GM18519 (cell line): Measurements from ENCODE around the gene DBNDD1.
"Not testable (repeated sequence)": the region's sequence is repeated elsewhere in the genome, so short reads cannot be mapped to it uniquely, and the experiment has no call there.

Experiments
- ATAC-seq: cut with Tn5 transposase; IDR thresholded peaks from one replicate; pipeline ENCODE4 v1.9.1; 2021; ENCODE audit warnings: mild to moderate bottlenecking, moderate library complexity; ENCODE audit not compliant: unreplicated experiment, low FRiP score

Gene DBNDD1

GRCh38 chr16:90012991-90013745 is 6.1 kb downstream of the DBNDD1 start:
- no peak for ATAC-seq

DNA sequence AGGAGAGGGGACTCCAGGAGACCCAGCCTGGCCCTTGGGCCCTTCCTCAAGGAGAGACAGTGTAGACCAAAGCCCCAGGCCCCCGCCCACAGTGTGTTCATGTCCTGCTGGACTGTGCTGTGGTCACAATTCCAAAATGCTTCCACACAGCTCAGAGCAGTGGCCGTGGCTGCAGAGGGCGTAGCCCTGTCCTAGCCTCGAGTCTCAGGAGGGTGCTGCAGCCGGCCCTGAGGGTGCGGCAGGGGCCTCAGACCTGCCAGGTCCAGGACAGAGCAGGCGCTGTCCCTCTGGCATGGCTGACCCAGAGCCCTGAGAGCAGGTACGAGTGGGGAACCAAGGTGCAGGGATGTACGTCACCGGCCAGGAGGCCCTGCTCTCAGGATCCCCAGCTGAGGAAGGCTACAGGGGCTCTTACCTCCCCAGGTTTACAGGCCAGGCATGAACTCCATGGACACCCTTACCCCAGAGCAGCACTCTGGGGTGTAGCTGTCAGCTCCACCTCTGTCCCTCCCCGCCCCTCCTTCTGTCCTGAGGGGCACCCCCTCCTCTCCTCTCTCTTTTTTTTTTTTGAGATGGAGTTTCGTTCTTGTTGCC is 7.3 kb downstream of the DBNDD1 start:
- no peak for ATAC-seq

- ATAC-seq = no peak
Measured at GRCh38 chr16:90011508-90011819, 7.8 kb downstream of the DBNDD1 start.

DNA sequence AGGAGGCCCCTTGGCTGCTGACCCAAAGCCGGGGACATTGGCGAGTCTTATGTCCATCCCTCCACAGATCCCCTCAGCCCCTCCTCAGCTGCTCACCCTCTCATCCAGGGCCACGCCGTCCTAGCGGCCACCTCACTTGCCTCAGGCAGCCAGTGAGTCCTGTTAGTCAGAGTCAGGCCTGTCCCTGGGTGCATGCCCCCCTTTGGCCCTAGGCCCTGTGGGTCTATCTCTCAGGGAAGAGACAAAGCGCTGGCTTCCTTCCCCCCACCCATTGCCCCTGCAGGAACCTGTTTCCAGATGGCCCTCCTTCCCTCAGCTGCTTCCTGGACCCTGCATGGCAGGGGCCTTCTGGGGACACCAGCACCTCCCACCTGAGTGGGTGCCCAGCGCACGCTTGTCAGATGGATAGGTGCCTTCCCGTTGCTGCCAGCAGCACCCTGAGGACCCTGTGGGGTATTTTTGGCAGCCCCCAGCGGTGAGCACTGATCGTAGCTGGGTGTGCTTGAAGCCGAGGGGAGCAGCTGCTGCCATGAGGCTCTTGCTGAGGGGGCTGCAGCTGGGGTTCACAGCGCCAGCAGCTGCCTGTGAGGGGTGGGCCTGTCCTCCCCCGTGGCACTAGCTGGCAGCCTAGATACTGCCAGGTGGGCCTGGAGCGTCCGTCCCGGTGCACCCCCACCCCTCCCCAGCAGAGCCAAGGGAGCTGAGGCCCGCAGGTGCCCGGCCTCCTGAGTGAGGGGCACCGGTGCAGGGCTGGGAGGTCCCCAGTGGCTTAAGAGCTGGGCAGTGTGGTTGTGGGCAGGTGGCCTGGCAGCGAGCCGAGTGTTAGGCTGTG is 8.4 kb downstream of the DBNDD1 start:
- no peak for ATAC-seq

DNA sequence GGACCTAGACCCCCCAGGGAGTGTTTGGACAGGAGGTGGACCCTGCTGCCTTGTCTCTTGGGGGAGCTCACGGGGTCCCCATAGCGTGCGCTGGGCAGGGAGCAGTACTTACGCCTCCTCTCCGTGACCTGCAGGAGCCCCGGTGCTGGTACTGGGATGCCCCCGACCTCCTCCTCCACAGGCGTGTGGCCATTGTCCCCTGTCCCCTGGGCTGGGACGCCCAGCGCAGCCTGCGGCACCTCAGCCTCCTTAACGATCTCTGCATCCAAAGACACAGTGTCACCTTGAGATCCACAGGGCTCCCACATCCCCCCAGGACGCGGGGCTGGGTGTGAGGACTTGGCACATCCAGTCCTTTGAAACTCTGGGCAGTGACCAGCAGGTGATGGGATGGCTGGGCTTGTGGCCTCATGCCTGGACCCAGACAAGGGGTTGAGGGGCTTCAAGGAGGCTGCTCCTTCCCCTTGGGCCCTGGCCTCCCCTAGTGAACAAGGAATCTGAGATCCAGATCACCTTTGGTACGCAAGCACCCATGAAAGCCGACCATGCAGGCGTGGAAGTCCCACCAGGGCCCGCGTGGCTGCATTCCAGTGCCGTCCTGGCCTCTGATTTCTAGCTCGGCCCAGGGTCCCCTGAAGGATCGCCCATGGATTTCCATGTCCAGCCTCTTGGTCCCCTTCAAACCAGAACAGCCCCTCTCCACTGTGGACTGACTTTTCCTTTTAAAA is 9.9 kb downstream of the DBNDD1 start:
- peak; percentile 14 for ATAC-seq

- ATAC-seq = peak; percentile 45
Measured at GRCh38 chr16:90008708-90009145, 10.5 kb downstream of the DBNDD1 start.

DNA sequence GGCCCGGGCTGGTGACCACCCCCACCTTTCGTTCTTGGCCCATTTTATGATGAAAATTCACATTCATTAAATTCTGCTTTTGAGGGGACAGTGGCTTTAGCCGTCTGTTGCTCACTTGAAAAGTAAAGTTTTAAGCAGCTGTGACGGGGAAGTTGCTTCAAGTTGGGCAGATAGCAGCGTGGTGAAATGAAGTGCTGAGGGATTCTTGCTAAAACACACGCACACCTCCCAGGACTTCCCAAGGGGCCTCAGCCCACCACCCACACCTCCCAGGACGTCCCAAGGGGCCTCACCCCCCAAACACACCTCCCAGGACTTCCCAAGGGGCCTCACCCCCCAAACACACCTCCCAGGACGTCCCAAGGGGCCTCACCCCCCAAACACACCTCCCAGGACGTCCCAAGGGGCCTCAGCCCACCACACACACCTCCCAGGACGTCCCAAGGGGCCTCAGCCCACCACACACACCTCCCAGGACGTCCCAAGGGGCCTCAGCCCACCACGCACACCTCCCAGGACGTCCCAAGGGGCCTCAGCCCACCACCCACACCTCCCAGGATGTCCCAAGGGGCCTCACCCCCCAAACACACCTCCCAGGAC is 11.5 kb downstream of the DBNDD1 start:
- not testable (repeated sequence) for ATAC-seq

- no peak for ATAC-seq
Measured at GRCh38 chr16:90007015-90007414, 12.2 kb downstream of the DBNDD1 start.

GRCh38 chr16:90005956-90006663 is 13.1 kb downstream of the DBNDD1 start:
- no peak for ATAC-seq

DNA sequence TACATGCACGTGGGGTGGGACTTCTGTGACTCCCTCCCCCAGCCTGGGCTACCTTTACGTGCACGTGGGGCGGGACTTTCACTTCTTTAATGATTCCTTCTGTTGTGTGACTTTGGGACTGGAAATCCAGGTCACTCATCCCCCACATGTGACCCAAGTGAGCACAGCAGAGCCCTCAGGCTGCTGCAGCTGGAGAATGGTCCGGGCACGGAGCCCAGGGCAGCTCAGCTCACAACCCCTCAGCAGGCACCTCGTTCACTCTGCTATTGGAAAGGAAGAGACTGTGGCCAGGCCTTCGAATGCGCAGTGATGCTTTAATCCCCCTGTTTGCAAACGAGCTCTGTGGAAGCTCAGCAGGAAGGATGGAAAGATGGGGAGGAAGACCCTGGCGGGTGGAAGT is 14.7 kb downstream of the DBNDD1 start:
- ATAC-seq = no peak

DNA sequence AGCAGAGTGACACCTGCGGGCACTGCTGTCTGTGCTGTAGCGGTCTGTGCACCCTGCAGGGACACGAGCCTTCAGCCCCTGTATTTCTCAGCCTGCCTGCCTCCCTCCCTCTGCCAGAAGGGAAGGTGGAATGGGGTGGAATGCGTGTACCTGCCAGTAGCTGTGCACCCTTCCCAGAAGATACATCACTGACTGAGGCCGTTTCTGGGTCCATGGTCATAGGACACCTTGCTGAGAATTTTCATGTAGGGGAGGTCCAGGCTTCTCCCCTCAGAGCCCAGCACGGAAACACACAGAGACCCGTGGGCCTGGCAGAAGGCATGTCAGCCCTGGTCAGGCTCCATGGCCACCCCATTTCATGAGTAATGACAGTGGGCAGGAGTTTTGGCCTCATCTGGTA is 16.5 kb downstream of the DBNDD1 start:
- no peak for ATAC-seq

- ATAC-seq = no peak
Measured at GRCh38 chr16:90001761-90002503, 17.3 kb downstream of the DBNDD1 start.

GRCh38 chr16:90000733-90001427 is 18.4 kb downstream of the DBNDD1 start:
- ATAC-seq = no peak

DNA sequence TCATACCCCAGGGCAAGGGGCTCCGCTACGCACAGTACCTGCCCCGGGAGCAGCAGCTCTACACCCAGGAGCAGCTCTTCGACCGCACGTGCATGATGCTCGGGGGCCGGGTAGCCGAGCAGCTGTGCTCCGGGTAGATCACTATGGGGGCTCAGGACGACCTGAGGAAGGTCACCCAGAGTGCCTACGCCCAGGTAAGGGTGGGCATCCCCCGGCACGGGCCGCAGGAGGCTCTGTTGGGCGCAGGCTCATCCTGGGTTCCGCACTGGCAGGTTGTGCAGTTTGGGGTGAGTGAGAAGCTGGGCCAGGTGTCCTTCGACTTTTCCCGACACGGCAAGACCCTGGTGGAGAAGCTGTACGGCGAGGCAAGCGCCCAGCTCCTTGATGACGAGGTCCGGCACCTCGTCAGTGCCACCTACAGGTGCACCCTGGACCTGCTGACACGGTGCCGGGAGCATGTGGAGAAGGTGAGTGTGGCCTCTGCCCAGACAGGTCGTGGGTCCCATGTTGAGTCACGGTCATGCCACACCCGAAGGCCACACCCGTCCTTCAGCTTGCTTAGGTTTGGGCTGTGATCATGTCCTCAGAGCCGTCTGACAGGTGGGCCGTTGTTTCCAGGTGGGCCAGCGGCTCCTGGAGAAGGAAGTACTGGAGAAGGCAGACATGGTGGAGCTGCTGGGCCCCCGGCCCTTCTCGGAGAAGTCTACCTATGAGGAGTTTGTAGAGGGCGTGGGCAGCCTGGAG is 19.3 kb downstream of the DBNDD1 start:
- ATAC-seq = no peak

- ATAC-seq = no peak
Measured at GRCh38 chr16:89996178-89996489, 23.1 kb downstream of the DBNDD1 start.

DNA sequence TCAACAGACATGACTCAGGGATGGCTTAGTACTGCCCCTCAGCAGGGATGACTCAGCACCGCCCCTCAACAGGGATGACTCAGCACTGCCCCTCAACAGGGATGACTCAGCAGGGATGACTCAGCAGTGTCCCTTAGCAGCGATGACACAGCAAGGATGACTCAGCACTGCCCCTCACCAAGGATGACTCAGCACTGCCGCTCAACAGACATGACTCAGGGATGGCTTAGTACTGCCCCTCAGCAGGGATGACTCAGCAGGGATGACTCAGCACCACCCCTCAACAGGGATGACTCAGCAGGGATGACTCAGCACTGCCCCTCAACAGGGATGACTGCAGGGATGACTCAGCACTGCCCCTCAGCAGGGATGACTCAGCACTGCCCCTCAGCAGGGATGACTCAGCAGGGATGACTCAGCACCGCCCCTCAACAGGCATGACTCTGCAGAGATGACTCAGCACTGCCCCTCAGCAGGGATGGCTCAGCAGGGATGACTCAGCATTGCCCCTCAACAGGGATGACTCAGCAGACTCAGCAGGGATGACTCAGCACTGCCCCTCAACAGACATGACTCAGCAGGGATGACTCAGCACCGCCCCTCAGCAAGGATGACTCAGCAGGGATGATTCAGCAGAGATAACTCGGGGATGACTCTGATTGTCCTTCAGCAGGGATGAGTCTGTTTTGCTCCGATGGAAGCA is 23.6 kb downstream of the DBNDD1 start:
- not testable (repeated sequence) for ATAC-seq

GRCh38 chr16:89994721-89995474 is 24.4 kb downstream of the DBNDD1 start:
- not testable (repeated sequence) for ATAC-seq
